Amniotic epithelial cell (primary cell): ENCODE results near the gene PFKM.

ENCODE experiments used
- DNase-seq: peaks from one replicate; pipeline ENCODE4 v3.0.0-alpha.2; 2010; ENCODE audit warnings: low read depth

The PFKM gene

DNA sequence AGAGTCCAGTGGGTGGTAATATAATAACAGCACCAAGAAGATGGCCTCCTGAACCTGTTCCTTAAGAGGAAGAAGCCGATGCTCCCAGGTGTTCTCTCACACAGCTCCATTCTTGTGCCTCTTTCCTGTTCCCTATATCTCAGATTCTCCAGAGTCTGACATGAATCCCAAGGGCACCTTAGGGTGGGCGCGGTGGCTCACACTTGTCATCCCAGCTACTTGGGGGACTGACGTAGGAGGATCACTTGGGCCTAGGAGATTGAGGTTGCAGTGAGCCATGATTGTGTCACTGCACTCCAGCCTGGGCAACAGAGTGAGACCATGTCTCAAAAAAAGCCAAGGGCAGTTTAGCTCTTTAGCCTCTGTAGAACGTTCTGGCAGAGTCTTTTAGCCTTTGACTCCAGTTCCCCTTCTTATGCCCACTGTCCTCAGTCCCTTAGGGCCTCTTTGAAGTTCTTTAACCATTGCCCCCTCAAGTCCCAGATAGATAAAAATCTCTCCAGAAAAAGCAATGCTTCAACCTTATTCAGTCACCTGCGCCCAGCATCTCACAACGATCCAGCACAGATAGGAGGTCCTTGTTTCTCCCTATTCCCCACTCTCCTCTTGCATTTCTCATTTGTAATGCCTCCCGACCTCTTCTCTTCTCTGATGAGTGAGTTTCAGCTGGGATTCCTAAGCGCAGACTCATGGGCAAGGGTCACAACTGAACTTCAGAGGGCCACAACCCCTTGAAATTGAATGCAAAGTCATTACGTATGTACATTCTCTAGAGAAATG, 68.9 kb downstream of the PFKM start:
- DNase-seq, result no peak

GRCh38 chr12:48189331-48190125, 70.4 kb downstream of the PFKM start:
- peak; percentile 62 for DNase-seq

GRCh38 chr12:48191096-48191495, 71.9 kb downstream of the PFKM start:
- DNase-seq, result no peak

DNA sequence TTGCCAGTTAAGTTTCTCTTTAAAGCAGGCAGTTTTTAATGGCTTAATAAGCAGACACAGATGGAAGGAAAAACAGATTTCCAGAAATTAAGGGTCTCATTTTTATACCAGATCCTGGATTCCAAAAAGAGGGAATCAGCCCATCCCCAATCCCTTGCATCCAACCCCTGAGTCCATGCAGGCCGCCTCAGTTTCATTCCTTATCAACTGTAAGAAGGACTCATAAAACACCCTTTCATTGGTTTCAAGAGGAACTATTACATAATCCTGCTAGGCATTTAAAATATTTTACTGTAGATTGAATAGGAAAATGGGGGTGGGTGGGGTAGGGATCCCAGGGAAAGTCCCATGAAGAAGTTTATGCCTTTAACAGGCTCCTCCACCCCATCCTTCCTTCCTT, 73.7 kb downstream of the PFKM start:
- no peak for DNase-seq

DNA sequence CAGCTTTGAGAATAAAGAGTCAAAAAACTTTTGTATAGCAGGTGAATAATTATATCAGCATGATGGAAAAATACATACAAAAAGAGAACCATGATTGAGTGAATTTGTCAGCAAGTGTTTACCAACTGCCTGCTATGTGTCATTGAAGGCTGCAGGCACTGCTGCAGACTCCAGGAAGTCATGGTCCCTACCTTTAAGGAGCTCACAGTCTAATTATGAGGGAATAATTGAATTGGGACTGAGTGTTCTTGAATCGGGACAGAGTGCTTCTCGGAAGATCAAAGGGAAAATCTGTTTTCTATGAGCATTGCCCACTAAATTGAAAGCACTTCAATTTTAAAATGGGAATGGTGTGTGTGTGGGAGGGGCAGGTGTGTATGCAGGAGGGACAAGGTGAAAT, 74.5 kb downstream of the PFKM start:
- DNase-seq, result no peak

GRCh38 chr12:48194799-48195201, 75.6 kb downstream of the PFKM start:
- peak; percentile 63 for DNase-seq
